NOMO-1 treated with dmso at 0.1 percent for 144 hours (cell line): ENCODE measurements around the gene DAAM2.

Source experiments
- DNase-seq: peaks from one replicate; lab custom pipeline; 2025; ENCODE audit not compliant: unreplicated experiment; lab: John Stamatoyannopoulos, UW

The DAAM2 gene

GRCh38 chr6:39907871-39908575, 115.8 kb downstream of the DAAM2 start:
- DNase-seq, result no peak

- no peak for DNase-seq
Measured at GRCh38 chr6:39908838-39909583, 116.8 kb downstream of the DAAM2 start.

GRCh38 chr6:39909701-39910100, 117.5 kb downstream of the DAAM2 start:
- no peak for DNase-seq

- DNase-seq, result no peak
Measured at GRCh38 chr6:39910164-39910563, 118.0 kb downstream of the DAAM2 start.

GRCh38 chr6:39910744-39911143, 118.6 kb downstream of the DAAM2 start:
- DNase-seq, result no peak

- DNase-seq, result no peak
Measured at GRCh38 chr6:39911513-39912125, 119.4 kb downstream of the DAAM2 start.

GRCh38 chr6:39912446-39912845, 120.3 kb downstream of the DAAM2 start:
- DNase-seq, result no peak

GRCh38 chr6:39913391-39913916, 121.3 kb downstream of the DAAM2 start:
- DNase-seq, result no peak

GRCh38 chr6:39914239-39914638, 122.1 kb downstream of the DAAM2 start:
- DNase-seq, result no peak

GRCh38 chr6:39915866-39916265, 123.7 kb downstream of the DAAM2 start:
- no peak for DNase-seq

- DNase-seq, result no peak
Measured at GRCh38 chr6:39917329-39917728, 125.2 kb downstream of the DAAM2 start.

GRCh38 chr6:39917981-39918380, 125.8 kb downstream of the DAAM2 start:
- DNase-seq, result no peak

GRCh38 chr6:39918831-39919230, 126.7 kb downstream of the DAAM2 start:
- DNase-seq, result no peak

- no peak for DNase-seq
Measured at GRCh38 chr6:39920157-39920556, 128.0 kb downstream of the DAAM2 start.

GRCh38 chr6:39922821-39923220, 130.6 kb downstream of the DAAM2 start:
- DNase-seq, result no peak

GRCh38 chr6:39923394-39923793, 131.2 kb downstream of the DAAM2 start:
- DNase-seq, result no peak

GRCh38 chr6:39923861-39924260, 131.7 kb downstream of the DAAM2 start:
- DNase-seq, result no peak

- no peak for DNase-seq
Measured at GRCh38 chr6:39924283-39924682, 132.1 kb downstream of the DAAM2 start.

- DNase-seq, result no peak
Measured at GRCh38 chr6:39925191-39925930, 133.2 kb downstream of the DAAM2 start.

GRCh38 chr6:39925931-39926290, 133.7 kb downstream of the DAAM2 start:
- DNase-seq, result no peak

- DNase-seq, result no peak
Measured at GRCh38 chr6:39926668-39927067, 134.5 kb downstream of the DAAM2 start.
